Measurements from ENCODE around the gene VPS35L. TPM values are rescaled to one million over a fixed set of nuclear protein-coding genes. Genes with fewer than 3 reads are reported as not detected.
A peak's percentile ranks its signal among the peaks of the same experiment; 100 is the strongest.

VPS35L gene
- total RNA-seq, 1 experiment from 2014 or later: 11.7 TPM

DNA sequence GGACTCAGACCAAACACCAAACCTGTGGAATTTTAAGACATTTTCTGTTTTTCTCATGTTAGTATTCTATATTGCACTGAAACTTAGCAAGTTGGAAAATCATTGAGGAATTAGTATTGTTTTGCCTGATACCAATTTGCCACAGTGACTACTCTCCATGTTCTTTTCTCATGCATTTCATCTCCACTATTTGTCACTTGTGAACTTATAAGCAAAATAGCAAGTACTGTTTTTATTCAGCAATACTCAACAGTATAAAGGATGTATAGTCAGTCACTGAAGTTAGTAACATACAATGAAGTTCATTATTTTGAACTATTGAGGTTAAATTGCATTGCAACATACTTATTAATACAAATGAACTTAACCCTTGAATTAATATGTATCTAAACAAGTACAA, 5.8 kb upstream of the VPS35L start:
- H3K27me3 ChIP-seq (ENCODE audit: insufficient read depth, low read depth): no peaks in the 10 kb centered on the region
- H3K4me2 ChIP-seq: no peak overlapping the region
- H3K9me3 ChIP-seq (ENCODE audit: insufficient read depth, low read depth): no peaks in the 10 kb centered on the region; the same call in 1 of the 2 replicates
- ChIA-PET POLR2A (ENCODE audit: unreplicated experiment) (no interaction called here), CTCF (no interaction called here)
- no peaks in the 10 kb centered on the region for H3K79me2 ChIP-seq (ENCODE audit: low read depth)
- intact Hi-C loops (cut with micrococcal nuclease; ENCODE audit: unreplicated experiment): no loop called here
- no peak for DNase-seq
- no TSS peak for BruUV-seq (replicated peaks)
- H3K4me1 ChIP-seq (replicated peaks; ENCODE audit: insufficient read depth): no peaks in the 10 kb centered on the region; the same call in 1 of the 2 replicates
- peaks cover 3% of the 10 kb centered on the region; the same call in 1 of the 2 replicates for H3F3A ChIP-seq (ENCODE audit: insufficient read depth, low read depth)
- no peak overlapping the region for H2AFZ ChIP-seq
- TF ChIP-seq EZH2 (IDR thresholded peaks at IDR 0.05; ENCODE audit: low read depth): no peak
- TF ChIP-seq, protein P1, sequence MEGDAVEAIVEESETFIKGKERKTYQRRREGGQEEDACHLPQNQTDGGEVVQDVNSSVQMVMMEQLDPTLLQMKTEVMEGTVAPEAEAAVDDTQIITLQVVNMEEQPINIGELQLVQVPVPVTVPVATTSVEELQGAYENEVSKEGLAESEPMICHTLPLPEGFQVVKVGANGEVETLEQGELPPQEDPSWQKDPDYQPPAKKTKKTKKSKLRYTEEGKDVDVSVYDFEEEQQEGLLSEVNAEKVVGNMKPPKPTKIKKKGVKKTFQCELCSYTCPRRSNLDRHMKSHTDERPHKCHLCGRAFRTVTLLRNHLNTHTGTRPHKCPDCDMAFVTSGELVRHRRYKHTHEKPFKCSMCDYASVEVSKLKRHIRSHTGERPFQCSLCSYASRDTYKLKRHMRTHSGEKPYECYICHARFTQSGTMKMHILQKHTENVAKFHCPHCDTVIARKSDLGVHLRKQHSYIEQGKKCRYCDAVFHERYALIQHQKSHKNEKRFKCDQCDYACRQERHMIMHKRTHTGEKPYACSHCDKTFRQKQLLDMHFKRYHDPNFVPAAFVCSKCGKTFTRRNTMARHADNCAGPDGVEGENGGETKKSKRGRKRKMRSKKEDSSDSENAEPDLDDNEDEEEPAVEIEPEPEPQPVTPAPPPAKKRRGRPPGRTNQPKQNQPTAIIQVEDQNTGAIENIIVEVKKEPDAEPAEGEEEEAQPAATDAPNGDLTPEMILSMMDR (conservative IDR thresholded peaks at IDR 0.05): no peak
- peaks cover 8% of the 10 kb centered on the region for H3K36me3 ChIP-seq (ENCODE audit: low read depth)
- no peaks in the 10 kb centered on the region for H4K20me1 ChIP-seq (ENCODE audit: insufficient read depth)
- no peak overlapping the region for H3K4me3 ChIP-seq
- no peak overlapping the region for H3K27ac ChIP-seq
- H3K9me2 ChIP-seq (ENCODE audit: insufficient read depth): no peaks in the 10 kb centered on the region

DNA sequence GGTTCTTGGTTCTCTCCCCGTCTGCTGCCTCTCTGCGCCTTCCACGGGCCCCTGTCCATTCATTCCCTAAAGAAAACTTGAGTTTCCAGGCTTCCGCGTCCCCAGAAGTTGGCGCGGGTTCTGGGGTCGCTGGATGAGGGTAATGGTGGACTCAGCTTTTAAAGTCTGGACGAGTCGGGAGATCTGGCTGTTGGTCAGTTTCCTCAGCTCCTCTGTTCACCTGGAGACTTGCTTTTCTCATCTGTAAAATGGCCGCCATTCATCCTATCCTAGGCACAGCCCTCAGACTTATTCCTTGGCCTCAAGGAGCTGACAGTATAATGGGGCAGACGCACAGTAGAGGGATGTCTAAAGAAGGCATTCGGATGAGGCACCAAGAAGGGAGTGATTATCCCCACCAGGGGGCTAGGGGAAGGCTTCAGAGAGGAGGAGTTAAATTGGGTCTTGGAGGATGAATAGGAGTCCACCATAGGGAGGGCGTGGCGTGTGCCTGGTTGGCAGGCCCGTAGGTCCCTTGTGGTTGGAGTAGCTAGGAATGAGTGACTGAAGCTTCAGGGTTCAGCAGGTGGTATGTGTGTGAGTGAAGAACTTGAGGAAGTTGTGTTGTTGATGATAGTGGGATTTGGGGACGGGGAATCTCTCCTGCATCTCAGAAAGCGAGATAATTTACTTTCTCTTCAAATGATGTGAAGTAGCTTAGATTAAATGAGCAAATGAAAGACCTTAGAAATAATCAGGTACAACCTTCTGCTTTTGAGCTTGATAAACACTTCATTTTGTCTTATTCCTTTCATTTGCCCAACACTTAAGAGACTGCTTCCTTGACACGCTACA, 652 bp downstream of the VPS35L start:
- CTCF ChIA-PET: interaction anchor here (1.0 to 1.1 kb wide), 2 partner anchors 28 to 39 kb away, joined by 6 read pairs; no protein-coding TSS in a partner anchor
- BruUV-seq (replicated peaks): TSS peak; percentile 53
- Histone ChIP-seq H3K27me3 (ENCODE audit: insufficient read depth, low read depth) (no peaks in the 10 kb centered on the region), H2AFZ (peak overlapping the region; percentile 81; the same call in 1 of the 2 replicates), H3K4me2 (peak overlapping the region; percentile 80; the same call in 1 of the 2 replicates), H3K4me3 (no peak overlapping the region), H3K36me3 (ENCODE audit: low read depth) (no peaks in the 10 kb centered on the region), H3K9me3 (ENCODE audit: insufficient read depth, low read depth) (no peaks in the 10 kb centered on the region), H3K27ac (no peak overlapping the region), H4K20me1 (ENCODE audit: insufficient read depth) (no peaks in the 10 kb centered on the region), H3K9me2 (ENCODE audit: insufficient read depth) (no peaks in the 10 kb centered on the region), H3F3A (ENCODE audit: insufficient read depth, low read depth) (peaks cover 9% of the 10 kb centered on the region; the same call in 1 of the 2 replicates), H3K79me2 (ENCODE audit: low read depth) (no peaks in the 10 kb centered on the region), H3K4me1 (replicated peaks; ENCODE audit: insufficient read depth) (no peaks in the 10 kb centered on the region; the same call in 1 of the 2 replicates)
- POLR2A ChIA-PET (ENCODE audit: unreplicated experiment): interaction anchor here (0.5 to 0.6 kb wide), 3 partner anchors 43 to 420 kb away, joined by 3 to 4 read pairs (median 3); no protein-coding TSS in a partner anchor
- intact Hi-C loops (cut with micrococcal nuclease; ENCODE audit: unreplicated experiment): loop anchor here (5.0 kb wide), 2 partner anchors 49 to 746 kb away; no protein-coding TSS in a partner anchor
- DNase-seq: no peak
- no peak for TF ChIP-seq EZH2 (IDR thresholded peaks at IDR 0.05; ENCODE audit: low read depth)
- TF ChIP-seq, protein P1 (conservative IDR thresholded peaks at IDR 0.05): no peak

DNA sequence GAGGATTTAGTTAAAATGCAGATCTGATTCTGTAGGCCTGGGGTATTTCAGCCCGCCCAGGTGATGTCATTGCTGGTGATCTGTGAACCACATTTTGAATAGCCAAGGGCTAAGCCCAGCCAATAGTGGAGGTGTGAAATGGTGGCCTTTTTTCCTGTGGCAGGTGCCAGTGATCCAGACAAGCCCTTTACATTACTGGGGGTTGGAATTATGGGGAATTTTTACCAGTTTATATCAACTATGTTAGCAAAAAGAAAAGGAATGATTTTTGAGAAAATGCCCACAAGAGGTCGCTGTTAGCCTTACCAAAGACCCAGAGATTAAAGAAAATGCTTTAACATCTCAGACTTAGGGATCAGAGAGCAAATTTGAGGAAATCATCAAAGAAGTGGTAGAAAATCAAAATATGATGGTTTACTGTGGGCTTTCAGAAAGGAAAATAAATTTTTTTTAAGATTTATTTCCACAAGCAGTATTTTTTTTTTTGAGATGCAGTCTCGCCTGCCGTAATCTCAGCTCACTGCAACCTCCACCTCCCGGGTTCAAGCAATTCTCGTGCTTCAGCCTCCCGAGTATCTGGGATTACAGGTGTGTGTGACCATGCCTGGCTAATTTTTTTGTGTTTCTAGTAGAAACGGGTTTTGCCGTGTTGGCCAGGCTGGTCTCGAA, 3.9 kb downstream of the VPS35L start:
- no peaks in the 10 kb centered on the region for H4K20me1 ChIP-seq (ENCODE audit: insufficient read depth)
- no TSS peak for BruUV-seq (replicated peaks)
- H3F3A ChIP-seq (ENCODE audit: insufficient read depth, low read depth): peaks cover 7% of the 10 kb centered on the region; the same call in 1 of the 2 replicates
- H3K9me2 ChIP-seq (ENCODE audit: insufficient read depth): no peaks in the 10 kb centered on the region
- H3K4me3 ChIP-seq: no peak overlapping the region
- no peak overlapping the region for H3K4me2 ChIP-seq
- POLR2A ChIA-PET (ENCODE audit: unreplicated experiment): no interaction called here
- H3K27me3 ChIP-seq (ENCODE audit: insufficient read depth, low read depth): no peaks in the 10 kb centered on the region
- CTCF ChIA-PET: interaction anchor here (0.6 to 0.7 kb wide), 3 partner anchors 24 to 483 kb away, joined by 3 to 8 read pairs (median 3); no protein-coding TSS in a partner anchor
- TF ChIP-seq EZH2 (IDR thresholded peaks at IDR 0.05; ENCODE audit: low read depth): no peak
- TF ChIP-seq, protein P1 (conservative IDR thresholded peaks at IDR 0.05): peak; percentile 83
- DNase-seq: peak in 1 of 2 experiments; percentile 9
- no peak overlapping the region for H3K27ac ChIP-seq
- H3K36me3 ChIP-seq (ENCODE audit: low read depth): no peaks in the 10 kb centered on the region
- intact Hi-C loops (cut with micrococcal nuclease; ENCODE audit: unreplicated experiment): loop anchor here (1.0 to 5.0 kb wide), 5 partner anchors 41 to 825 kb away; no protein-coding TSS in a partner anchor
- H3K4me1 ChIP-seq (replicated peaks; ENCODE audit: insufficient read depth): no peaks in the 10 kb centered on the region; the same call in 1 of the 2 replicates
- H3K79me2 ChIP-seq (ENCODE audit: low read depth): no peaks in the 10 kb centered on the region
- H3K9me3 ChIP-seq (ENCODE audit: insufficient read depth, low read depth): peaks cover 6% of the 10 kb centered on the region; the same call in 1 of the 2 replicates
- no peak overlapping the region for H2AFZ ChIP-seq
